Neuronal stem cell (in vitro differentiated cells): Measurements from ENCODE around the gene WNT3A.
A peak's percentile ranks its signal among the peaks of the same experiment; 100 is the strongest.

ENCODE experiments used
- DNase-seq: peaks from one replicate; pipeline ENCODE4 v3.0.0-alpha.2; 2013; ENCODE audit warnings: low spot score
- H2AFZ ChIP-seq: one replicate; pipeline ENCODE4 v1.6.1; 2013; ENCODE audit warnings: mild to moderate bottlenecking, low read length, inconsistent platforms
- H2AK5ac ChIP-seq: 2 replicates; pipeline ENCODE4 v1.6.1; 2013; ENCODE audit warnings: low read depth, mild to moderate bottlenecking, inconsistent platforms, low read length, moderate library complexity, mixed read lengths
- H2BK120ac ChIP-seq: 2 replicates; pipeline ENCODE4 v1.6.1; 2013; ENCODE audit warnings: low read depth, mild to moderate bottlenecking, inconsistent platforms, low read length, moderate library complexity, mixed read lengths
- H2BK12ac ChIP-seq: one replicate; pipeline ENCODE4 v1.6.1; 2013; ENCODE audit warnings: low read length, inconsistent platforms
- H2BK15ac ChIP-seq: 2 replicates; pipeline ENCODE4 v1.6.1; 2013; ENCODE audit warnings: mild to moderate bottlenecking, low read length, inconsistent platforms, mixed read lengths
- H2BK5ac ChIP-seq: one replicate; pipeline ENCODE4 v1.6.1; 2013; ENCODE audit warnings: inconsistent platforms, mild to moderate bottlenecking, low read length, moderate library complexity
- H3K14ac ChIP-seq: one replicate; pipeline ENCODE4 v1.6.1; 2013; ENCODE audit warnings: low read length, inconsistent platforms
- H3K18ac ChIP-seq: 2 replicates; pipeline ENCODE4 v1.6.1; 2013; ENCODE audit warnings: low read length, inconsistent platforms
- H3K23ac ChIP-seq: 2 replicates; pipeline ENCODE4 v1.6.1; 2013; ENCODE audit warnings: low read depth, mild to moderate bottlenecking, mixed read lengths, low read length, inconsistent platforms; ENCODE audit not compliant: poor library complexity
- H3K27ac ChIP-seq: replicated peaks from 3 replicates; pipeline ENCODE4 v1.5.1; 2013; ENCODE audit warnings: low read length, inconsistent platforms
- H3K27me3 ChIP-seq, 3 experiments: 2 replicates each; pipeline ENCODE4 v1.6.1; 2013; ENCODE audit warnings: low read length in 3 of 3, mild to moderate bottlenecking in 2 of 3, inconsistent platforms in 1 of 3, low read depth in 1 of 3, mixed read lengths in 1 of 3, moderate library complexity in 1 of 3; ENCODE audit not compliant: control insufficient read depth in 3 of 3, insufficient read depth in 3 of 3
- H3K36me3 ChIP-seq, 2 donors: replicated peaks in 1 of 2; 2 replicates each; pipeline ENCODE4 v1.6.1; 2013; ENCODE audit warnings: low read length in 2 of 2; ENCODE audit not compliant: control insufficient read depth in 2 of 2, insufficient read depth in 2 of 2
- H3K4ac ChIP-seq: 2 replicates; pipeline ENCODE4 v1.6.1; 2013; ENCODE audit warnings: inconsistent platforms, mild to moderate bottlenecking, low read length, moderate library complexity
- H3K4me1 ChIP-seq, 2 donors: 1 replicate in 1 of 2; 2 replicates in 1 of 2; pipeline ENCODE4 v1.6.1; 2013; ENCODE audit warnings: low read length in 2 of 2, low read depth in 1 of 2; ENCODE audit not compliant: control insufficient read depth in 2 of 2, insufficient read depth in 1 of 2
- H3K4me2 ChIP-seq: one replicate; pipeline ENCODE4 v1.6.1; 2013; ENCODE audit warnings: mild to moderate bottlenecking, low read length, inconsistent platforms; ENCODE audit not compliant: insufficient read depth, poor library complexity, severe bottlenecking
- H3K4me3 ChIP-seq, 2 donors: 2 replicates each; pipeline ENCODE4 v1.5.1; 2013; ENCODE audit warnings: low read length in 2 of 2, mild to moderate bottlenecking in 2 of 2, inconsistent platforms in 1 of 2, moderate library complexity in 1 of 2
- H3K79me1 ChIP-seq: one replicate; pipeline ENCODE4 v1.6.1; 2013; ENCODE audit warnings: low read depth, mild to moderate bottlenecking, inconsistent platforms, low read length, moderate library complexity
- H3K9ac ChIP-seq: one replicate; pipeline ENCODE4 v1.6.1; 2013; ENCODE audit warnings: mild to moderate bottlenecking, low read depth, low read length, inconsistent platforms; ENCODE audit not compliant: poor library complexity
- H3K9me3 ChIP-seq, 2 donors: replicated peaks in 1 of 2; 2 replicates each; pipeline versions ENCODE3 to v1.6.1; 2013; ENCODE audit warnings: low read length in 2 of 2, mild to moderate bottlenecking in 2 of 2, inconsistent platforms in 1 of 2, low read depth in 1 of 2, mixed read lengths in 1 of 2, moderate library complexity in 1 of 2; ENCODE audit not compliant: control insufficient read depth in 2 of 2, insufficient read depth in 1 of 2
- H4K8ac ChIP-seq: one replicate; pipeline ENCODE4 v1.6.1; 2013; ENCODE audit warnings: low read depth, mild to moderate bottlenecking, inconsistent platforms, low read length, moderate library complexity
- H4K91ac ChIP-seq: one replicate; pipeline ENCODE4 v1.6.1; 2013; ENCODE audit warnings: low read length, low read depth, mild to moderate bottlenecking, inconsistent platforms; ENCODE audit not compliant: poor library complexity
- WGBS, 2 donors: extraction: QIAGEN DNeasy Blood & Tissue Kit; methylation state at CpG; one replicate each; pipeline ENCODE4 v1.1.7; 2013; ENCODE audit warnings: missing lambda C conversion rate in 2 of 2, mixed read lengths in 1 of 2; ENCODE audit not compliant: insufficient read length in 2 of 2, insufficient replicate concordance in 1 of 2; ENCODE audit errors: extremely low coverage in 2 of 2; 5-methylcytosine and 5-hydroxymethylcytosine counted together

Gene WNT3A

DNA sequence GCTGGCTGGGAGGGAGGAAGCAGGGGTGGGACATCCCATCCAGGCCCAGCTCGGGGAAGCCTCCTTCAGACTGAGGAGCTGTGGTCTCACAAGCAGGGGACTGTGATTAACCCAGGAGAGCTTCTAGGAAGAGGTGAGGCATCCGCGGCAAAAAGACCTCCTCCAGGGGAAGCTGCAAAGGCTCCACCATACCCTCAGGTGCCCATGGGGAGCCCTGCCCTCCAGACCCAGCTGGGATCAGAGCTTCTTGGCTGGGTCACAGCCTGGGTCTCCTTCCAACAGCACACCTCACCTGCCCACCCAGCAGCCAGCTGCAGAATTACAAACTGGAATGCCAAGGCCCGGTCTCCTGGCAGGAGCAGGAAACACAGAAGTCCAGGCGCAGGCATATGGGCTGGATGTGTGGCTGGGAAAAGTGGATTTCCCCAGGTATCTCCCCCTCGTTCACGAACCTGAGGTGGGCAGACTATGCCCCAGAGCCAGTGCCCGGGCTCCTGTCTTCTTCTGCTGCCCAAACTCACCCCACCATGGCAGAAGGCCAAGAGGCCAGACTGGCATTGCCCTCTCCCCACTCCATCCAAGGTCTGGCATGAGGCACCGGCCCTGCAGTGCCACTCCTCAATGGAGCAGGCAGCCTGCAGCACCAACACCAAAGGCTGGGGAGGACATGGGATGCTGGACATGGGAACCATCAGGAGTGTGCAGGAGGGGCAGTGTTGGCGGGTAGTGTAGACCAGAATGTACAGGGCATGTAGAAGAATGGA, 60.3 kb downstream of the WNT3A start:
- no peaks in the 10 kb centered on the region for H3K36me3 ChIP-seq
- peak overlapping the region; percentile 71 for H3K18ac ChIP-seq
- no peak overlapping the region for H3K27ac ChIP-seq
- H3K4me2 ChIP-seq = no peak overlapping the region
- H3K4me3 ChIP-seq = no peak overlapping the region
- H2AK5ac ChIP-seq = no peak overlapping the region
- H3K79me1 ChIP-seq = peaks cover 3% of the 10 kb centered on the region
- H3K9ac ChIP-seq = no peak overlapping the region
- no peak overlapping the region for H2BK12ac ChIP-seq
- no peak overlapping the region for H2AFZ ChIP-seq
- no peak overlapping the region for H3K4ac ChIP-seq
- no CpG with 5 or more reads among the region's 10 CpGs for WGBS, 2 donors
- no peak overlapping the region for H2BK120ac ChIP-seq
- H3K4me1 ChIP-seq = no peaks in the 10 kb centered on the region
- no peak overlapping the region for H3K14ac ChIP-seq
- no peak overlapping the region for H4K8ac ChIP-seq
- H2BK15ac ChIP-seq = no peak overlapping the region
- peaks cover 3 to 82% (median 54%) of the 10 kb centered on the region in 3 experiments for H3K27me3 ChIP-seq
- H3K9me3 ChIP-seq = peaks cover 0 to 3% of the 10 kb centered on the region in 2 donors
- peak overlapping the region; percentile 80 for H3K23ac ChIP-seq
- H2BK5ac ChIP-seq = no peak overlapping the region
- no peak overlapping the region for H4K91ac ChIP-seq
- no peak for DNase-seq

GRCh38 chr1:228068359-228068758, 61.6 kb downstream of the WNT3A start:
- Histone ChIP-seq H3K79me1 (peaks cover 3% of the 10 kb centered on the region), H3K4ac (no peak overlapping the region), H2BK12ac (no peak overlapping the region), H3K27me3 (peaks cover 3 to 75% (median 58%) of the 10 kb centered on the region in 3 experiments), H2BK15ac (no peak overlapping the region), H3K18ac (no peak overlapping the region), H3K27ac (no peak overlapping the region), H2BK5ac (no peak overlapping the region), H3K36me3 (no peaks in the 10 kb centered on the region), H3K4me3 (no peak overlapping the region), H2AFZ (no peak overlapping the region), H3K14ac (no peak overlapping the region), H3K9ac (no peak overlapping the region), H4K91ac (no peak overlapping the region), H4K8ac (no peak overlapping the region), H3K9me3 (peaks cover 0 to 5% of the 10 kb centered on the region in 2 donors), H3K4me1 (peaks cover 0 to 2% of the 10 kb centered on the region in 2 donors), H3K23ac (no peak overlapping the region), H2BK120ac (no peak overlapping the region), H3K4me2 (no peak overlapping the region), H2AK5ac (no peak overlapping the region)
- WGBS, 2 donors = 100% methylated on average over 5 of the region's 7 CpGs; no CpG with 5 or more reads in 1 of the 2 donors
- DNase-seq = no peak

GRCh38 chr1:228070173-228070572, 63.4 kb downstream of the WNT3A start:
- no peak overlapping the region for H2BK5ac ChIP-seq
- no peak overlapping the region for H2BK15ac ChIP-seq
- no peak overlapping the region for H2BK120ac ChIP-seq
- peaks cover 0 to 12% of the 10 kb centered on the region in 2 donors for H3K4me1 ChIP-seq
- H2AFZ ChIP-seq = no peak overlapping the region
- H3K4ac ChIP-seq = no peak overlapping the region
- no peak overlapping the region for H3K4me3 ChIP-seq
- H3K18ac ChIP-seq = no peak overlapping the region
- 100% methylated on average over 2 of the region's 2 CpGs; no CpG with 5 or more reads in 1 of the 2 donors for WGBS, 2 donors
- peaks cover 0 to 5% of the 10 kb centered on the region in 2 donors for H3K9me3 ChIP-seq
- no peak overlapping the region for H3K27ac ChIP-seq
- H3K27me3 ChIP-seq = peaks cover 3 to 68% (median 58%) of the 10 kb centered on the region in 3 experiments
- H2AK5ac ChIP-seq = no peak overlapping the region
- H3K36me3 ChIP-seq = no peaks in the 10 kb centered on the region
- DNase-seq = no peak
- no peak overlapping the region for H3K9ac ChIP-seq
- H3K4me2 ChIP-seq = no peak overlapping the region
- H3K23ac ChIP-seq = no peak overlapping the region
- peaks cover 3% of the 10 kb centered on the region for H3K79me1 ChIP-seq
- no peak overlapping the region for H4K91ac ChIP-seq
- H3K14ac ChIP-seq = no peak overlapping the region
- no peak overlapping the region for H2BK12ac ChIP-seq
- no peak overlapping the region for H4K8ac ChIP-seq

DNA sequence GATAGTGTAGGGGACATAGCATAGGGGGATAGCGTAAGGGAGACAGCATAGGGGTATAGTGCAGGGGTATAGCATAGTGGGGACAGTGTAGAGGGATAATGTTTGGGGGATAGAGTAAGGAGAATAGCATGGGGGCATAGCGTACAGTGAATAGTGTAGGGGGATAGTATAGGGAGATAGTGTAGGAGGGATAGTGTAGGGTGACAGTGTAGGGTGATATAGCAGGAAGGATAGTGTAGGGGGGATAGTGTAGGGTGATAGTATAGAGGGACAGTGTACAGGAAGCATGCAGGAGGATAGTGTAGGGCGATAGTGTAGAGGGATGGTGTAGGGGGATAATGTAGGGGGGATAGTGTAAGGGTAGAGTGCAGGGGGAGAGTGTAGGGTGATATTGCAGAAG, 64.1 kb downstream of the WNT3A start:
- no peak for DNase-seq
- no peak overlapping the region for H3K14ac ChIP-seq

More for the DNA sequence above, 64.1 kb downstream of the WNT3A start:
- Histone ChIP-seq H3K9ac (no peak overlapping the region), H3K9me3 (peaks cover 0 to 5% of the 10 kb centered on the region in 2 donors), H3K4me2 (no peak overlapping the region), H3K27me3 (peaks cover 3 to 62% (median 62%) of the 10 kb centered on the region in 3 experiments), H3K27ac (no peak overlapping the region), H3K18ac (no peak overlapping the region), H2BK5ac (no peak overlapping the region), H3K4me1 (peaks cover 0 to 12% of the 10 kb centered on the region in 2 donors), H2AK5ac (no peak overlapping the region), H2BK120ac (no peak overlapping the region), H3K4me3 (no peak overlapping the region), H3K79me1 (peaks cover 3% of the 10 kb centered on the region), H3K23ac (no peak overlapping the region), H4K8ac (no peak overlapping the region), H4K91ac (no peak overlapping the region), H2AFZ (no peak overlapping the region), H2BK15ac (no peak overlapping the region), H2BK12ac (no peak overlapping the region), H3K4ac (no peak overlapping the region), H3K36me3 (no peaks in the 10 kb centered on the region)
- WGBS, 2 donors = 100% methylated on average over 1 to 2 of the region's 3 CpGs
